HCT116 (cell line): Measurements from ENCODE around the gene CTNNA2. TPM values are rescaled to one million over a fixed set of nuclear protein-coding genes. Genes with fewer than 3 reads are reported as not detected.

Experiments
- ATAC-seq: fragments of 200-7000 bp; cut with Tn5 transposase; 2 replicates; pipeline ENCODE4 v1.9.1; 2020; ENCODE audit warnings: mild to moderate bottlenecking, moderate library complexity
- BruUV-seq: library from RNA; stranded (reverse); fragments of 400-500 nt; replicated peaks from 2 replicates; lab custom pipeline; 2021; lab: Mats Ljungman, UMichigan
- CTCF ChIA-PET: fragments of 300-600 bp; sonication (Branson Sonifier 250); formaldehyde crosslinking; loops from one replicate; lab custom pipeline; 2021; ENCODE audit warnings: antibody characterized with exemption; lab: Charles Lee
- POLR2A ChIA-PET: fragments of 300-600, 350-600 bp; sonication (Branson Sonifier 250); formaldehyde crosslinking; loops from one replicate; lab custom pipeline; 2021; ENCODE audit warnings: antibody characterized with exemption; lab: Charles Lee
- RAD21 ChIA-PET, 2 experiments: fragments of 300-600 bp; sonication (Branson Sonifier 250); formaldehyde crosslinking; loops; one replicate each; lab custom pipeline; 2023; ENCODE audit warnings: low total read pairs in 2 of 2; ENCODE audit not compliant: uncharacterized antibody in 2 of 2, unreplicated experiment in 2 of 2, low non-redundant PET in 1 of 2; lab: Charles Lee
- DNase-seq: peaks from one replicate; pipeline ENCODE4 v3.0.0-alpha.2; 2010; ENCODE audit warnings: low read depth, low spot score
- H2AFZ ChIP-seq: fragments of 200-600 bp; shearing (Covaris generic), sonication (generic); 2 replicates; pipeline ENCODE4 v1.6.1; 2017; ENCODE audit warnings: low read depth, mixed run types, mixed read lengths, antibody characterized with exemption, low read length; ENCODE audit not compliant: poor library complexity, severe bottlenecking
- H3K27ac ChIP-seq: 2 replicates; pipeline ENCODE4 v1.5.1; 2012; ENCODE audit warnings: low read depth, low read length
- H3K27me3 ChIP-seq: fragments of 200-600 bp; sonication (generic); 2 replicates; pipeline ENCODE4 v1.6.1; 2016; ENCODE audit warnings: mixed run types, low read length, mixed read lengths; ENCODE audit not compliant: insufficient read depth
- H3K36me3 ChIP-seq, 2 experiments: fragments of 200-500 bp in 1 of 2; fragments of 200-600 bp in 1 of 2; sonication (Bioruptor generic) in 1 of 2; sonication (generic) in 1 of 2; 2 replicates each; pipeline versions ENCODE4 v1.5.1 to v1.6.1; 2014 to 2016; ENCODE audit warnings: low read length in 2 of 2, inconsistent platforms in 1 of 2, mixed read lengths in 1 of 2, mixed run types in 1 of 2; ENCODE audit not compliant: insufficient read depth in 2 of 2, control insufficient read depth in 1 of 2
- H3K4me1 ChIP-seq, 2 experiments: fragments of 200-600 bp in 1 of 2; sonication (generic) in 1 of 2; 2 replicates each; pipeline versions ENCODE4 v1.5.1 to v1.6.1; 2012 to 2017; ENCODE audit warnings: low read length in 2 of 2, inconsistent platforms in 1 of 2, mild to moderate bottlenecking in 1 of 2, mixed read lengths in 1 of 2, mixed run types in 1 of 2, moderate library complexity in 1 of 2; ENCODE audit not compliant: insufficient read depth in 2 of 2, control insufficient read depth in 1 of 2
- H3K4me2 ChIP-seq: fragments of 200-600 bp; sonication (generic); 2 replicates; pipeline ENCODE4 v1.6.1; 2017; ENCODE audit warnings: mixed run types, low read length, mixed read lengths
- H3K4me3 ChIP-seq, 2 experiments: fragments of 200-600 bp in 1 of 2; sonication (generic) in 1 of 2; replicated peaks in 1 of 2; 2 replicates each; pipeline ENCODE4 v1.5.1; 2011 to 2016; ENCODE audit warnings: low read length in 2 of 2, control low read depth in 1 of 2, low read depth in 1 of 2, mild to moderate bottlenecking in 1 of 2, mixed read lengths in 1 of 2, mixed run types in 1 of 2
- H3K79me2 ChIP-seq: fragments of 200-600 bp; sonication (generic); 2 replicates; pipeline ENCODE4 v1.6.1; 2017; ENCODE audit warnings: mild to moderate bottlenecking, mixed run types, low read length, moderate library complexity, mixed read lengths; ENCODE audit not compliant: insufficient read depth
- H3K9ac ChIP-seq: fragments of 200-600 bp; sonication (generic); 2 replicates; pipeline ENCODE4 v1.6.1; 2016; ENCODE audit warnings: low read length, mixed read lengths
- H3K9me2 ChIP-seq: fragments of 200-600 bp; sonication (generic), shearing (Covaris generic); 2 replicates; pipeline ENCODE4 v1.6.1; 2017; ENCODE audit warnings: mixed run types, mild to moderate bottlenecking, moderate library complexity; ENCODE audit not compliant: insufficient read depth
- H3K9me3 ChIP-seq, 2 experiments: fragments of 200-500 bp in 1 of 2; fragments of 200-600 bp in 1 of 2; sonication (Bioruptor generic) in 1 of 2; sonication (generic) in 1 of 2; 2 replicates each; pipeline ENCODE4 v1.6.1; 2014 to 2017; ENCODE audit warnings: low read length in 2 of 2, mixed read lengths in 2 of 2, inconsistent platforms in 1 of 2, low read depth in 1 of 2, mild to moderate bottlenecking in 1 of 2, mixed run types in 1 of 2, moderate library complexity in 1 of 2; ENCODE audit not compliant: control insufficient read depth in 1 of 2, insufficient read depth in 1 of 2
- H4K20me1 ChIP-seq: fragments of 200-600 bp; sonication (generic), shearing (Covaris generic); 2 replicates; pipeline ENCODE4 v1.6.1; 2017; ENCODE audit warnings: mixed run types, mild to moderate bottlenecking, moderate library complexity; ENCODE audit not compliant: insufficient read depth
- CBX3 ChIP-seq: IDR thresholded peaks from 2 replicates; pipeline ENCODE4 v1.6.1; 2012; ENCODE audit warnings: low read depth
- CEBPB ChIP-seq: IDR thresholded peaks from 2 replicates; pipeline ENCODE4 v1.6.1; 2012; ENCODE audit warnings: low read depth
- ELF1 ChIP-seq: IDR thresholded peaks from 2 replicates; pipeline ENCODE4 v1.6.1; 2012; ENCODE audit warnings: low read depth, borderline replicate concordance
- EZH2 ChIP-seq: fragments of 200-600 bp; sonication (generic); IDR thresholded peaks from 2 replicates; pipeline ENCODE4 v1.6.1; 2017; ENCODE audit warnings: antibody characterized with exemption, mixed run types
- EZH2phosphoT487 ChIP-seq: fragments of 200-600 bp; IDR thresholded peaks from 2 replicates; pipeline ENCODE4 v1.6.1; 2018; ENCODE audit warnings: antibody characterized with exemption, borderline replicate concordance
- FOSL1 ChIP-seq: IDR thresholded peaks from 2 replicates; pipeline ENCODE4 v1.6.1; 2012; ENCODE audit warnings: low read depth
- POLR2AphosphoS5 ChIP-seq: IDR thresholded peaks from 2 replicates; pipeline ENCODE4 v1.6.1; 2011; ENCODE audit warnings: mild to moderate bottlenecking, low read depth, low read length, moderate library complexity
- RAD21 ChIP-seq: IDR thresholded peaks from 2 replicates; pipeline ENCODE4 v1.6.1; 2012; ENCODE audit warnings: low read depth, mild to moderate bottlenecking
- SRF ChIP-seq: IDR thresholded peaks from 2 replicates; pipeline ENCODE4 v1.6.1; 2012; ENCODE audit warnings: low read depth
- TCF7L2 ChIP-seq: IDR thresholded peaks from 2 replicates; pipeline ENCODE4 v1.7.0; 2011; ENCODE audit warnings: borderline replicate concordance, inconsistent platforms; ENCODE audit not compliant: insufficient read depth, insufficient read length; ENCODE audit errors: extremely low read depth
- YY1 ChIP-seq: IDR thresholded peaks from 2 replicates; pipeline ENCODE4 v1.6.1; 2011; ENCODE audit warnings: low read length, low read depth, moderate library complexity, mild to moderate bottlenecking; ENCODE audit not compliant: insufficient replicate concordance; ENCODE audit errors: extremely low read depth
- ZFX ChIP-seq: fragments of 450-650 bp; IDR thresholded peaks from 2 replicates; pipeline ENCODE4 v1.6.1; 2017
- ZNF274 ChIP-seq: fragments of 200-500 bp; sonication (Bioruptor generic); IDR thresholded peaks from 2 replicates; pipeline ENCODE4 v1.6.1; 2014; ENCODE audit warnings: mild to moderate bottlenecking, low read depth, low read length, inconsistent platforms
- intact Hi-C: fragments of 100-400 bp; cut with micrococcal nuclease; formaldehyde crosslinking; loops from 2 replicates; pipeline ENCODE4 v1.10.0; 2022
- total RNA-seq: library from RNA; stranded (reverse); gene quantifications from one replicate; pipeline ENCODE4 v1.2.1, GENCODE V29; 2021; ENCODE audit not compliant: unreplicated experiment
- TF ChIP-seq, protein P1 (sequence below): IDR thresholded peaks from 2 replicates; pipeline ENCODE4 v1.6.1; 2012
- TF ChIP-seq, protein P2 (sequence below): IDR thresholded peaks from 2 replicates; pipeline ENCODE4 v1.6.1; 2011; ENCODE audit warnings: mild to moderate bottlenecking, low read length, moderate library complexity; ENCODE audit not compliant: insufficient replicate concordance; ENCODE audit errors: extremely low read depth
- TF ChIP-seq, protein P3 (sequence below), 3 experiments: fragments of 200-600 bp in 1 of 3; sonication (generic) in 1 of 3; IDR thresholded peaks in 2 of 3; conservative IDR thresholded peaks in 1 of 3; 2 replicates each; pipeline ENCODE4 v1.5.1; 2012 to 2017; ENCODE audit warnings: low read depth in 2 of 3, low read length in 2 of 3, antibody characterized with exemption in 1 of 3, borderline replicate concordance in 1 of 3, control low read depth in 1 of 3, mild to moderate bottlenecking in 1 of 3, mixed read lengths in 1 of 3, mixed run types in 1 of 3, moderate library complexity in 1 of 3; ENCODE audit not compliant: insufficient read depth in 1 of 3

Gene CTNNA2
- total RNA-seq, 1 experiment from 2014 or later = not detected

DNA sequence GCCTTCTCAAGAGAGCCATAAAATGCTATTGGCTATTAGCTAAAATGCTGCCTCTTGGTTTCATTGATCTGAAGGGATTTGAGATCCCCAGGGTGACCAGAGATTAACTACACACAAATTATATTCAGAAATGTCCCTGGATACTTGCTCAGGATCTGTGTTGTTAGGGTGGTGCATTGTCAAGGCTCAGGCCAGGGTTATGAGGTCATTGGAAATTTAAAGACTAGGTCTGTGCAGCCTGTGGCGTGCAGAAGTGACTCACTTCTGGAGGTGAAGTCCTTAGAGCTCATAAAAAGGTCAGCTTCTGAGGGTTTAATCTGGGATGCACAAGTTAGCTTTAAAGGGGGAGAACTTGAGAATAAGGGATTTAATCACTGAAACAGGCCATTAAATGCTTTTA, 768.2 kb downstream of the CTNNA2 start:
- POLR2A ChIA-PET = no interaction called here
- Histone ChIP-seq H3K9me2 (no peaks in the 10 kb centered on the region), H3K4me3 (no peak overlapping the region), H2AFZ (no peak overlapping the region), H4K20me1 (no peaks in the 10 kb centered on the region), H3K4me2 (no peak overlapping the region), H3K4me1 (no peaks in the 10 kb centered on the region), H3K36me3 (no peaks in the 10 kb centered on the region), H3K79me2 (no peaks in the 10 kb centered on the region), H3K27me3 (no peaks in the 10 kb centered on the region), H3K9me3 (peaks cover 3 to 15% of the 10 kb centered on the region in 2 experiments; a peak in 2 of 4 replicates), H3K27ac (no peak overlapping the region), H3K9ac (no peak overlapping the region)
- RAD21 ChIA-PET = no interaction called here
- no peak for DNase-seq
- TF ChIP-seq ELF1 (no peak), EZH2phosphoT487 (no peak), ZNF274 (no peak), CEBPB (no peak), ZFX (no peak), YY1 (no peak), RAD21 (no peak), POLR2AphosphoS5 (no peak)
- TF ChIP-seq, protein P1, sequence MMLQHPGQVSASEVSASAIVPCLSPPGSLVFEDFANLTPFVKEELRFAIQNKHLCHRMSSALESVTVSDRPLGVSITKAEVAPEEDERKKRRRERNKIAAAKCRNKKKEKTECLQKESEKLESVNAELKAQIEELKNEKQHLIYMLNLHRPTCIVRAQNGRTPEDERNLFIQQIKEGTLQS = no peak
- no peak for ATAC-seq
- intact Hi-C loops = no loop called here
- CTCF ChIA-PET = no interaction called here
- no TSS peak for BruUV-seq

DNA sequence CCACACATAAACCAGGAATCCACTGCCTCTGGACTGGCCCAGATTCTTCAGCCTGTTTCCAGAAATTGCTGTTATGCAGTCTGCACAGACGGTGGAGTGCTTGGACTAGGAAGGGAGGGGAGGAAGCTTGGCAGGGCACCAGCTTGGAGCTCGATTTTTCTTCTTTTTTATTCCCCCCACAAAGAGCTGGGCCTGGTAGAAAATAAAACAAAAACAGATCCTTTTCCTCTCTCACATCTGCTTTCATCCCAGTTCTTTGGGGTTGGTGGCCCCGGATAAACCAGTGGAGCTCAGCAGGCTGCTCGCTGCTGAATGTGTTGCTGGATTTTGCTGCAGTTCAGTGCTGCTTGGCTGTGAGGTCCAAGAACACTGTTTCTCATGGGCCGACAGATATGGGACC, 775.7 kb downstream of the CTNNA2 start:
- Histone ChIP-seq H2AFZ (no peak overlapping the region), H3K36me3 (no peaks in the 10 kb centered on the region), H3K9me3 (peaks cover 0 to 14% of the 10 kb centered on the region in 2 experiments; a peak in 2 of 4 replicates), H3K27ac (no peak overlapping the region), H3K9me2 (no peaks in the 10 kb centered on the region), H3K4me1 (no peaks in the 10 kb centered on the region), H3K79me2 (no peaks in the 10 kb centered on the region), H3K4me3 (no peak overlapping the region), H3K27me3 (no peaks in the 10 kb centered on the region), H3K9ac (no peak overlapping the region), H3K4me2 (no peak overlapping the region), H4K20me1 (no peaks in the 10 kb centered on the region)
- ChIA-PET CTCF (no interaction called here), POLR2A (no interaction called here), RAD21 (no interaction called here)
- no TSS peak for BruUV-seq
- DNase-seq (no peak), ATAC-seq (no peak)
- intact Hi-C loops = no loop called here
- TF ChIP-seq CBX3 = no peak
- no peak for TF ChIP-seq TCF7L2
- TF ChIP-seq, protein P2, sequence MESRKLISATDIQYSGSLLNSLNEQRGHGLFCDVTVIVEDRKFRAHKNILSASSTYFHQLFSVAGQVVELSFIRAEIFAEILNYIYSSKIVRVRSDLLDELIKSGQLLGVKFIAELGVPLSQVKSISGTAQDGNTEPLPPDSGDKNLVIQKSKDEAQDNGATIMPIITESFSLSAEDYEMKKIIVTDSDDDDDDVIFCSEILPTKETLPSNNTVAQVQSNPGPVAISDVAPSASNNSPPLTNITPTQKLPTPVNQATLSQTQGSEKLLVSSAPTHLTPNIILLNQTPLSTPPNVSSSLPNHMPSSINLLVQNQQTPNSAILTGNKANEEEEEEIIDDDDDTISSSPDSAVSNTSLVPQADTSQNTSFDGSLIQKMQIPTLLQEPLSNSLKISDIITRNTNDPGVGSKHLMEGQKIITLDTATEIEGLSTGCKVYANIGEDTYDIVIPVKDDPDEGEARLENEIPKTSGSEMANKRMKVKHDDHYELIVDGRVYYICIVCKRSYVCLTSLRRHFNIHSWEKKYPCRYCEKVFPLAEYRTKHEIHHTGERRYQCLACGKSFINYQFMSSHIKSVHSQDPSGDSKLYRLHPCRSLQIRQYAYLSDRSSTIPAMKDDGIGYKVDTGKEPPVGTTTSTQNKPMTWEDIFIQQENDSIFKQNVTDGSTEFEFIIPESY = no peak
- TF ChIP-seq EZH2 = no peak
- no peak for TF ChIP-seq CEBPB
- TF ChIP-seq, protein P1 = no peak
- no peak for TF ChIP-seq SRF
- no peak for TF ChIP-seq ZFX
- TF ChIP-seq RAD21 = no peak
- TF ChIP-seq, protein P3, sequence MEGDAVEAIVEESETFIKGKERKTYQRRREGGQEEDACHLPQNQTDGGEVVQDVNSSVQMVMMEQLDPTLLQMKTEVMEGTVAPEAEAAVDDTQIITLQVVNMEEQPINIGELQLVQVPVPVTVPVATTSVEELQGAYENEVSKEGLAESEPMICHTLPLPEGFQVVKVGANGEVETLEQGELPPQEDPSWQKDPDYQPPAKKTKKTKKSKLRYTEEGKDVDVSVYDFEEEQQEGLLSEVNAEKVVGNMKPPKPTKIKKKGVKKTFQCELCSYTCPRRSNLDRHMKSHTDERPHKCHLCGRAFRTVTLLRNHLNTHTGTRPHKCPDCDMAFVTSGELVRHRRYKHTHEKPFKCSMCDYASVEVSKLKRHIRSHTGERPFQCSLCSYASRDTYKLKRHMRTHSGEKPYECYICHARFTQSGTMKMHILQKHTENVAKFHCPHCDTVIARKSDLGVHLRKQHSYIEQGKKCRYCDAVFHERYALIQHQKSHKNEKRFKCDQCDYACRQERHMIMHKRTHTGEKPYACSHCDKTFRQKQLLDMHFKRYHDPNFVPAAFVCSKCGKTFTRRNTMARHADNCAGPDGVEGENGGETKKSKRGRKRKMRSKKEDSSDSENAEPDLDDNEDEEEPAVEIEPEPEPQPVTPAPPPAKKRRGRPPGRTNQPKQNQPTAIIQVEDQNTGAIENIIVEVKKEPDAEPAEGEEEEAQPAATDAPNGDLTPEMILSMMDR (IDR thresholded peaks at IDR 0.05 in 2 of 3, conservative IDR thresholded peaks at IDR 0.05 in 1 of 3; ENCODE audit: borderline replicate concordance in 1 of 3, insufficient read depth in 1 of 3, low read depth in 2 of 3, low read length in 2 of 3) = no peak
- no peak for TF ChIP-seq POLR2AphosphoS5
- no peak for TF ChIP-seq YY1
- TF ChIP-seq FOSL1 = no peak
